WI38 (cell line): ENCODE data around the gene IGLL1.

Source experiments
- H3K4me3 ChIP-seq: 2 replicates; pipeline ENCODE4 v1.5.1; 2011; ENCODE audit warnings: low read depth, mild to moderate bottlenecking, control low read depth, low read length
- TF ChIP-seq, protein P1 (sequence below): IDR thresholded peaks from 2 replicates; pipeline ENCODE4 v1.5.1; 2012; ENCODE audit warnings: low read depth, mild to moderate bottlenecking, control low read depth, low read length

Gene IGLL1

DNA sequence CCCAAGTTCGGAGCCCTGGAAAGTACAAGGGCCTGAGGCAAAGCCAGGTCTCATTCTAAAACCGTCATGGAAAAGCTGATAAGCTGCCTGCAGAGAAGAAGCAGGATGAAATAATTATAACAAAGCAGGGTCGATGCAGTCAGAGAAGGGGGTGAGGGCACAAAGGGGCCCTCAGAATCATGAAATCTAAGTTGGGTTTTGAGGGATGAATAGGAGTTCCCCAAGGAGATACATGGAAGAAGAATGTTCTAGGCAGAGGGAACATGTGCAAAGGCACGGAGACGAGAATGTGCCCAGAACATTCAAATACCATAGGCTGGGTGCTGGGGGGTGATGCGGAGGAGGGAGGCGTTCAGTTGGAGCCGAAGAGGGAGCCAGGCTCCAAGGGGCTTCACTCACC is 25.0 kb downstream of the IGLL1 start:
- no peak overlapping the region for H3K4me3 ChIP-seq
- TF ChIP-seq, protein P1, sequence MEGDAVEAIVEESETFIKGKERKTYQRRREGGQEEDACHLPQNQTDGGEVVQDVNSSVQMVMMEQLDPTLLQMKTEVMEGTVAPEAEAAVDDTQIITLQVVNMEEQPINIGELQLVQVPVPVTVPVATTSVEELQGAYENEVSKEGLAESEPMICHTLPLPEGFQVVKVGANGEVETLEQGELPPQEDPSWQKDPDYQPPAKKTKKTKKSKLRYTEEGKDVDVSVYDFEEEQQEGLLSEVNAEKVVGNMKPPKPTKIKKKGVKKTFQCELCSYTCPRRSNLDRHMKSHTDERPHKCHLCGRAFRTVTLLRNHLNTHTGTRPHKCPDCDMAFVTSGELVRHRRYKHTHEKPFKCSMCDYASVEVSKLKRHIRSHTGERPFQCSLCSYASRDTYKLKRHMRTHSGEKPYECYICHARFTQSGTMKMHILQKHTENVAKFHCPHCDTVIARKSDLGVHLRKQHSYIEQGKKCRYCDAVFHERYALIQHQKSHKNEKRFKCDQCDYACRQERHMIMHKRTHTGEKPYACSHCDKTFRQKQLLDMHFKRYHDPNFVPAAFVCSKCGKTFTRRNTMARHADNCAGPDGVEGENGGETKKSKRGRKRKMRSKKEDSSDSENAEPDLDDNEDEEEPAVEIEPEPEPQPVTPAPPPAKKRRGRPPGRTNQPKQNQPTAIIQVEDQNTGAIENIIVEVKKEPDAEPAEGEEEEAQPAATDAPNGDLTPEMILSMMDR, result no peak

DNA sequence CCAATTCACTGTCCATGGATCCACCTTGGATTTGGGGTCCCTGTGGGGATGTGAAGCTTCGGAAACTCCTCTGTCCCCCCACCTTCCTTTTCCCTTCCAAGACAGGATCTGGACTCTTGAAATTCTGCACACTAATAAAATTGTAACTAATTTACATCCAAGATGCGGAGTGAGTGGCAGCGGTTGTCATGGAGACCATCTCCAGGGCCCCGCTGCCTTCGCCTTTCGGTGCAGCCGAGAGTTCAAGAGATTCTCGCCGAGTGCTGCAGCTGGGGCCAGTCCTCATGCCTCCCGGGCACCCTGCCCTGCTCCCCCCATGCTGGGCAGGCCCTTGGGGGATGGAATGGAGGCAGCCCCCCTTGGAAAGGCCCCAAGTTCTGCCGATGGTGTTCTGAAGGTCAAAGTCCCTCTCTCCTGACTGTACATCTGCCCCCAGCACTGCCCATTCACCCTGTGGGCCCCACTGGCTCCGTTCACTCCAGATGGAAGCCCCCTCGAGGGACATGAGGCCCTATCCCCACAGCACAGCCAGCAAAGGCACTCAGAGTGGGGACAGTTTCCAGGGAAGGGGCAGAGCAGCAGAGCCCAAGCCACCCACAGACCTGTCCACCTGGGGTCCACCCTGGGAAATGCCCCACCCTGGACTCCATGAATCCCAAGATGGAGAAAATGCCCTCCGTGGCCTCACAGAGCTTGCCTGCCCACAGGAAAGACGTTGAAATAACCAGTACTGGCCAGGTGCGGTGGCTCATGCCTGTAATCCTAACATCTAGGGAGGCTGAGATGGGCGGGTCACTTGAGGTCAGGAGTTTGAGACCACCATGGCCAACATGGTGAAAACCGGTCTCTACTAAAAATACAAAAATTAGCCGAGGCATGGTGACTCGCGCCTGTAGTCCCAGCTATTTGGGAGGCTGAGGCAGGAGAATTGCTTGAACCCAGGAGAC is 25.9 kb downstream of the IGLL1 start:
- no peak overlapping the region for H3K4me3 ChIP-seq
- TF ChIP-seq, protein P1, result no peak

DNA sequence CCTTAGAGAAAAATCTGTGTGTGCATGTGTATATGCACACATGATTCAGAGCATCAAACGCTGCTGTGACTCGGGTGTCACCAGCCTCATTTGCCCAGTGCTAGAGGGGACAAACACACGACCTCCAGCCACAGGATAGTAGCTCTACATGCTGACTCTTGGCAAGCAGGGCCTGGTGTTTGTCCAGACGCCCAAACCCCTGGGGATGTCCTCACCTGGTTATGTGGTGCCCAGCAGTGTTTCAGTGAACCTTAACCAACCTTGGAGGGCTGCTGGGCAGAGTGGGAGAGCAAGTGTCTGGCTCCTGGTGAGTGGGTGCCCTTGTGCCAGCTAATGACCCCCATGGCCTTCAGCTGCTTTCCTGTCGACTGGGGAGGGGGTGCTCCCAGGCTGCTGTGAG is 26.7 kb downstream of the IGLL1 start:
- TF ChIP-seq, protein P1, result no peak

DNA sequence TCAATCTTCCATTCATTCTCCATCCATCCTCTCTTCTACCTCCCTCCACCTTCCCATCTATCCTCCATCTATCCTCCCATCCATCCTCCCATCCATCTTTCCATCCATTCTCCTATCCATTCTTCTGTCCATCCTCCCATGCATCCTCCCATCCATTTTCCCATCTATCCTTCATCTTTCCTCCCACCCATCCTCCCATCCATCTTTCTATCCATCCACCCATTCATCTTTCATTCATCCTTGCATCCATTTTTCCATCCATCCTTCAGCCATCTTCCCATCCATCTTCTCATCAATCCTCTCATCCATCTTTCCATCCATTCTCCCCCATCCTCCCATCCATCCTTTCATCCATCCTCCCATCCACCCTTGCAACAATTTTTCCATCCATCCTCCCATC is 27.5 kb downstream of the IGLL1 start:
- TF ChIP-seq, protein P1, result no peak
- no peak overlapping the region for H3K4me3 ChIP-seq

More for the DNA sequence above, 26.7 kb downstream of the IGLL1 start:
- no peak overlapping the region for H3K4me3 ChIP-seq

DNA sequence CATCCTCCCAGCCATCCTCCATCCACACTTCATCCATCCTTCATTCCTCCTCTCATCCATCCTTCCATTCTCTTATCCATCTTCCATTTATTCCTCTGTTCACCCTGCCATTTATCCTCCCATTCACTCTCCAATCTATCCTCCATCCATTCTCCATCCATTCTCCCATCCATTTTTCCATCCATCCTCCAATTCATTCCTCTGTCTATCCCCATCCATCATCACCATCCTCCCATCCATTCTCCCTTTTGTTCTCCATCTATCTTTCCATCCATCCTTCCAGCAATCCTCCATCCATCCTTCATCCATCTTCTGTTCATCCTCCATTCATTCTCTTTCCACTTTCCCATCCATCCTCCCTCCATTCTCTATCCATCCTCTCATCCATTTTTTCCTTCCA is 28.7 kb downstream of the IGLL1 start:
- TF ChIP-seq, protein P1, result no peak

DNA sequence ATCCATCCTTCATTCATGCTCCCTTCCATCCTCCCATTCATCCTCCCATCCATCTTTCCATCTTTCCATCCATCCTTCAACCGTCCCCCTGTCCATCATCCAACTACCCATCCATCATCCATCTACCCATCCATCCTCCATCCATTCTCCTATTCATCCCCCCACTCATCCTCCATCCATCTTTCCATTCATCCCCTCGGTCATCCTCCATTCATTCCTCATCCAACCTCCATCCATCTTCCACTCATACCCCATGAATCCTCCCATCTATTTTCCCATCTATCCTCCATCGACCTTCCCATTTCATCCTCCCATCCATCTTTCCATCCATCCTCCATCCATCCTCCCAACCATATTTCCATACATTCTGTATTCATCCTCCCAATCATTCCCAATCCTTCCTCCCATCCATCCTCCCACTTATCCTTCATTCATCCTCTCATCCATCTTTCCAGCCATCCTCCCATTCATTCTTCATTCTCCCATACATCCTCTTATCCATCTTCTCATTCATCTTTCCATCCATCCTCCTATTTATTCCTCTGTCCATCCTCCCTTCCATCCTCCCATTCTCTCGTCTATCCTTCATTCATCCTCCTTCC is 29.9 kb downstream of the IGLL1 start:
- TF ChIP-seq, protein P1, result no peak

More for the DNA sequence above, 28.7 kb downstream of the IGLL1 start:
- H3K4me3 ChIP-seq, result no peak overlapping the region

DNA sequence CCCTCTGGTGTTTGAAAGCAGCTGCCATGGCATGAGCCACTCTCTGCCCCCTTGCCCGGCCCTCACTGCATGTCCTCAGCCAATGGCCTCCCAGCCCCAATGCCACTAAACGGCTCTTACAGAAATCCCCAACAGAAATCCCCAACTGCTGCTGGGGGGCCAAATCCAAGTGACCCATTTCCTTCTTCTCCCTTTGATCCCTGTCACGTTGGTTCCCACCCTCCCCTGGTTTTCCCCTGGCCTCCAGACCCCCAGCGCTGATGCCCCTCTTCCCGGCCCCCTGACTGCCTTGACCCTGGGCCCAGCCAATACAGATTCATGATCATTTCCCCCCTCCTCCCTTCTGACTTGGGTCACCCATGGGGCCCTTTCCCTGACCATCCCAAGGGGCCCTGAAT is 30.9 kb downstream of the IGLL1 start:
- H3K4me3 ChIP-seq, result no peak overlapping the region
- TF ChIP-seq, protein P1, result no peak

More for the DNA sequence above, 29.9 kb downstream of the IGLL1 start:
- no peak overlapping the region for H3K4me3 ChIP-seq
